Measurements from ENCODE around the gene CDKL1.
"Not testable (repeated sequence)": the region's sequence is repeated elsewhere in the genome, so short reads cannot be mapped to it uniquely, and the experiment has no call there.

- not testable (repeated sequence) for TF ChIP-seq POLR2AphosphoS5 (IDR thresholded peaks at IDR 0.05; ENCODE audit: insufficient read depth, low read depth, low read length); POLR2A (IDR thresholded peaks at IDR 0.05; ENCODE audit: low read depth, low read length); CTCF (IDR thresholded peaks at IDR 0.05; ENCODE audit: extremely low read depth in 1 of 2, insufficient read depth in 1 of 2, low read depth in 1 of 2, low read length in 2 of 2); EZH2 (IDR thresholded peaks at IDR 0.05; ENCODE audit: borderline replicate concordance, low read depth, low read length, severe bottlenecking); MYC (IDR thresholded peaks at IDR 0.05; ENCODE audit: low read depth, low read length)
Measured at GRCh38 chr14:50314098-50314497, 82.6 kb downstream of the CDKL1 start.

All from endothelial cell of umbilical vein (primary cell).